GM12892 (cell line): ENCODE data around the gene G3BP1. TPM values are rescaled to one million over a fixed set of nuclear protein-coding genes. Genes with fewer than 3 reads are reported as not detected.
"Not testable (repeated sequence)": the region's sequence is repeated elsewhere in the genome, so short reads cannot be mapped to it uniquely, and the experiment has no call there.

ENCODE experiments used
- DNase-seq: peaks from one replicate; pipeline ENCODE4 v3.0.0; 2011; ENCODE audit not compliant: insufficient read length
- FAIRE-seq: peaks from 2 replicates; lab custom pipeline; 2011; peaks lifted over from hg19 to GRCh38; lab: Jason Lieb, UNC
- POLR2A ChIP-seq: IDR thresholded peaks from 2 replicates; pipeline ENCODE4 v1.6.1; 2011; ENCODE audit warnings: low read depth, low read length, control low read depth
- POLR2AphosphoS5 ChIP-seq: IDR thresholded peaks from 2 replicates; pipeline ENCODE4 v1.6.1; 2011; ENCODE audit warnings: low read depth, low read length, control low read depth
- TAF1 ChIP-seq: IDR thresholded peaks from 2 replicates; pipeline ENCODE4 v1.6.1; 2011; ENCODE audit warnings: low read depth, mild to moderate bottlenecking, control low read depth, low read length, borderline replicate concordance
- polyA plus RNA-seq: library from polyadenylated mRNA; unstranded; fragments of >200 nt; gene quantifications from one replicate; pipeline ENCODE4 v1.2.1, GENCODE V29; 2012; ENCODE audit warnings: missing spikeins, inconsistent platforms; ENCODE audit not compliant: missing spikeins

The G3BP1 gene
- 110 TPM for polyA plus RNA-seq

DNA sequence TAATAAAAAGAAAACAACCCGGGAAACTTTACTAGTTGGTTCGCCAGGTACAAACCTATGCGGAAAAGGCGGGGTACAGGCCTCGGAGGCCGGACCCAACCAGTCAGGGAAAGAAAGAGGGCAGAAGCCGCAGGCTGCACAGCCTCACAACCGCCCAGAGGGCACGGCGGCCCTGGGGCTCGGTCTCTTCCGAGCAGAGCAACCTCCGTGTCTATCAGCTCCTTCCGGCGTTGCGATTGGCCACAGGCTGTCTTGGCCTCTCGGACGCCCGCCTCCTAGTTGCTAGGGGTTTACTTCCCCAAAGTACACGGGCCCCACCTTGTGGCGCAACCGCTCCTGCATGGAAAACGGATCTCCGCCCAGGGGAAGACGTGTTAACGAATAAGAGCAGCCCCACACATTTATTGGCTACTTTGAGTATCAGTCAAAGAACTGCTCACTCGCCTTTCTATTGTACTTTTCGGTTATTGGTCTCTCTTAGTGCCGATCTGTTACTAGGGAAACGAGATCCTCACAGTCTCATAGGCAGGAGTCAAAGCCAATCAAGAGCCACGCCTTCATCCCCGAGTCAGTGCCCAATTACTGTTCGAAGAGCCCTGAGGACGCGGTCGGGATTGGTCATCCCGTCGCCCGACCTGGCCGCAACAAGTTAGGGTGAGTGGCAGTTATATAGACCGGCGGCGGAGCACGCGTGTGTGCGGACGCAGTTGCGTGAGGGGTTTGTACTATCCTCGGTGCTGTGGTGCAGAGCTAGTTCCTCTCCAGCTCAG lies at the start of gene G3BP1:
Gene G3BP1 (plus strand): TSS at position 696 of the 770 bp plus-strand sequence. CDS start 14,667 bp downstream, outside the sequence.
- FAIRE-seq = peak; percentile 100
- DNase-seq = peak; percentile 89
- peak; percentile 95 for TF ChIP-seq TAF1
- peak; percentile 99 for TF ChIP-seq POLR2AphosphoS5
- peak; percentile 98 for TF ChIP-seq POLR2A

DNA sequence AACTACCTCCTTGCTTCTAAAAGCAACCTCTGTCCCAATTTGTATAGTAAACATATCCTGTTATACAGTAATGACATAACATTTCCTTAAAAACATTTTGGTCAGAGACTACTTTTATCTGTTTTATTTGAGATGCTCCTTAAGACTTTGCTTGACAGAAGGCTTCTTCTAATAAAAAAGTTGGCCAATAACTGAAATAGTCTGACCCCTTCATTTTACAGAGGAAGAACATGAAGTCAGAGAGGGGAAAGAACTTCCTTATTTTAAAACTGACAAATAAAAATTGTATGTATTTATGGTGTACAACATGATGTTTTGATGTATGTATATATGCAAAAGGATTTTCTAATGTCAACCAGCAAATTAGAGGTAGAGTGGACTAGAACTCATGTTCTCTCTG lies 49.2 kb upstream of the G3BP1 start:
- TF ChIP-seq TAF1 (no peak), POLR2AphosphoS5 (no peak), POLR2A (no peak)
- no peak for DNase-seq
- FAIRE-seq = peak; percentile 9

DNA sequence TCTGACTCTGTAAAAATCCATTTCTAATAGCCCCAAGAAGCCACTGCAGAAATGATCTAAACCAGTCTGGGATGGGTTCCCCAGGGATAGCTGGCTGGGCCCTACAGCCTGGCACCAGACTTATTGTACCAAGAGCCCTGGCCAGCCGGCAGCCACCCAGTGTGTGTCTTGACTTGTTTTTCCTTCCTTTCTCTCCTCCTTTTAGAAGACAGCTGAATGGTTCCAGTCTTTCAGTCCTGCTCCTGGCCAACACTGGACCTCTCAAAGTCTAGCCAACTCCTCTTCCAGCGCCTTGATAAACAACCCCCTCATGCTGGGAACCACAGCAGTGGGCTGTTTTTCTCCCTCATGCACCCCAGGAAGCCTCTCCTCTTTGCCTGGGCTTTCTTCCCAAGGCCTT lies 47.4 kb upstream of the G3BP1 start:
- TF ChIP-seq POLR2A (no peak), POLR2AphosphoS5 (no peak), TAF1 (no peak)
- FAIRE-seq (no peak), DNase-seq (no peak)

DNA sequence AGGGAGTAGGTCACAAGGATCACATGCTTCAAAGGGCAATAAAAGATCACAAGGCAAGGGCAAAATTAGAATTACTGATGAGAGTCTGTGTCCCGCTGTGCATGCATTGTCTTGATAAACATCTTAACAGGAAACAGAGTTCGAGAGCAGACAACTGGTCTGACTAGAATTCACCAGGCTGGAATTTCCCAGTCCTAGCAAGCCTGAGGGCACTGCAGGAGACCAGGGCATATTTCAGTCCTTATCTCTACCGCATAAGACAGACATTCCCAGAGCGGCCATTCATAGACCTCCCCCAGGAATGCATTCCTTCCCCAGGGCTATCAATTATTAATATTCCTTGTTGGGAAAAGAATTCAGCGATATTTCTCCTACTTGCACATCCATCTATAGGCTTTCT lies 42.2 kb upstream of the G3BP1 start:
- DNase-seq = not testable (repeated sequence)

DNA sequence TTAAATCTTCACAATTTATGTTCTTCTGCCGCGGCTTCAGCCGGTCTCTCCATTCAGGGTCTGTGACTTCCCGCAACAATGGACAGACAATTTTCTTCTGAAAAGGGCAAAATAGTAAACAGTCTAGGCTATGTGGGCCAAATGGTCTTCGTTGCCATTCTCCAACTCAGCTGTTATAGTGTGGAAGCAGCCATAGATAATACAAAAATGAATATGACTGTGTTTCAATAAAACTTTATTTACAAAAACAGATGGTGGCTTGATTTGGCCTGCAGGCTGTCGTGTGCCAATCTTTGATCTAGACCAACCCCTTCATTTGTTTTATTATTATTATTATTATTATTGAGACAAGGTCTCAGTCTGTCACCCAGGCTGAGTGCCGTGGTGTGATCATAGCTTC lies 41.4 kb upstream of the G3BP1 start:
- FAIRE-seq (no peak), DNase-seq (no peak)
- TF ChIP-seq POLR2A = no peak
- TF ChIP-seq POLR2AphosphoS5 = no peak
- TF ChIP-seq TAF1 = no peak

More for the DNA sequence above, 42.2 kb upstream of the G3BP1 start:
- not testable (repeated sequence) for FAIRE-seq

DNA sequence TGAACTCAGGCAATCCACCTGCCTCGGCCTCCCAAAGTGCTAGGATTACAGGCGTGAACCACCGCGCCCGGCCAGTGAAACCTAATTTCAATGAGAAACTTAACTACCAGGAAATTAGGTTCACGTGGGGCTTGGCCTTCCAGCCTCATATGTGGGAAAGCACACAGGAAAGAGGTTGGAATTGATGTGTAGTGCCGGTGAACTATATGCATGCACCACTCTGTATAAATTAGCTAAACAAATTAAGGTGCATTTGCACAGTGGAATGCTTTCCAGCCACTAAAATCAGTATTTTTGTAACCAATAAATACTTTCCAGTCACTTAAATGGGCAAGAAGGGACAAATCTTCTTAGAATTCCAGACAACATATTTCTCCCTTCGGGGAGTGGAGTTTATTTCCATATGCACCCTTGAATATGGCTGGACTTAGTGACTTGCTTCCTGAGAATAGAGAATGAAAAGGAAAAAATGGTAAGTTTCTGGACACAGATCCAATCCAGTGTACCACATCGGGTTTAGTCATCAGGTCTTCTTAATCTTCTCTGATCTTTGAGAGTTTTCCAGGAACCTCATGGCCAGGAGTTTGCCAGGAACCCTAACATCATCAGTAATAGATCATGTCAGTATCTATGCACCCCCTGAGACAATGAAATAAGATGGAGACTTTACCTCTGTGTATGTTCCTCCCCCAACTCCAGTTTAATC lies 38.2 kb upstream of the G3BP1 start:
- TF ChIP-seq TAF1 = no peak
- TF ChIP-seq POLR2AphosphoS5 = no peak
- TF ChIP-seq POLR2A = no peak
- FAIRE-seq (no peak), DNase-seq (no peak)

DNA sequence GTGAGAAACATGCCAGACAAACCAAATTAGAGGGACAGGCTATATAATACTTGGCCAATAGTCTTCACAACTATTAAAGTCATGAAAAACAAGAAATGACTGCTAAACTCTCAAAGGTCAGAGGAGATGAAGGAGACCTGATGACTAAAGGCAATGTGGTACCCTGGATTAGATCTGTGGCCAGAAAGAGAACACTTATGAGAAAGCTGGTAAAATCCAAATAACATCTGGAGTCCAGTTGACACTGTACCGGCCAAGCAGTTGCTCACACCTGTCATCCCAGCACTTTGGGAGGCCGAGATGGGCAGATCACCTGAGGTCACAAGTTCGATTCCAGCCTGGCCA lies 37.7 kb upstream of the G3BP1 start:
- DNase-seq (no peak), FAIRE-seq (no peak)
- TF ChIP-seq POLR2A (no peak), POLR2AphosphoS5 (no peak), TAF1 (no peak)

DNA sequence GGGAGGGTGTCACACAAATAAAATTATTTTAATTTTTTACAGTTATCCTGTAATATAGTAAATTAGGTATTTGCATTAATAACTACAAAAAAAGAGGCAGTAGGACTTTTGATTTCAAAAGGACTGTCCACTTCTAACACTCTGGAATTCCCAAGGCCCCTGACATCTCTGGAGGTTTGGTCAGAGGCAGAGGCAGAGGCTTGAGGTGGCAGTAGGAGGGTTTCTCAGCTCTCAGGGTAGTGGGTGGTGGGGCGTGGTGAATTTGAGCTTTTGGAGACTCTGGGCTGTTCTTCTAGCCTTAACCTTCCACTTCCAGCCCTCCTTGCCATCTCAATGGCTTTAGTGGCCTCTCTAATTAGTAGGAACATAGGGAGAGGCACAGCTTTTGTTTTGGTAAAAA lies 36.1 kb upstream of the G3BP1 start:
- TF ChIP-seq POLR2AphosphoS5 (no peak), TAF1 (no peak), POLR2A (no peak)
- DNase-seq (no peak), FAIRE-seq (no peak)

DNA sequence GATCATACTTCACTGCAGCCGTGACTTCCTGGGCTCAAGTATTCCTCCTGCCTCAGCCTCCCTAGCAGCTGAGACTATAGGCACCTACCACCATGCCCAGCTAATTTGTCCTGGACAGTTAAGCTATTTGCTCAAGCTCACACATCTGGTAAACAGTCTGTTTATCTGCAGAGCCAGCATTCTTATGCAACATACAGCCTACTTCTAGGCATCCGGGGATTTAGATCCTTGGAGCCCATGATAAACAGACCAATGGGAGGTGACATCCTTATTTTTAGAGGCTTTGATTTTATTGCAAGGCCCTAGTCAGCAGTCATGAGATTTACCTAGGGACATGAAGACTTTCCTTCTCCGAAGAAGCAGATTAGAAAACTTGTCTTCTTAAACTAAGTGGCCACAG lies 34.3 kb upstream of the G3BP1 start:
- DNase-seq (no peak), FAIRE-seq (no peak)
- no peak for TF ChIP-seq TAF1
- no peak for TF ChIP-seq POLR2A
- TF ChIP-seq POLR2AphosphoS5 = no peak

DNA sequence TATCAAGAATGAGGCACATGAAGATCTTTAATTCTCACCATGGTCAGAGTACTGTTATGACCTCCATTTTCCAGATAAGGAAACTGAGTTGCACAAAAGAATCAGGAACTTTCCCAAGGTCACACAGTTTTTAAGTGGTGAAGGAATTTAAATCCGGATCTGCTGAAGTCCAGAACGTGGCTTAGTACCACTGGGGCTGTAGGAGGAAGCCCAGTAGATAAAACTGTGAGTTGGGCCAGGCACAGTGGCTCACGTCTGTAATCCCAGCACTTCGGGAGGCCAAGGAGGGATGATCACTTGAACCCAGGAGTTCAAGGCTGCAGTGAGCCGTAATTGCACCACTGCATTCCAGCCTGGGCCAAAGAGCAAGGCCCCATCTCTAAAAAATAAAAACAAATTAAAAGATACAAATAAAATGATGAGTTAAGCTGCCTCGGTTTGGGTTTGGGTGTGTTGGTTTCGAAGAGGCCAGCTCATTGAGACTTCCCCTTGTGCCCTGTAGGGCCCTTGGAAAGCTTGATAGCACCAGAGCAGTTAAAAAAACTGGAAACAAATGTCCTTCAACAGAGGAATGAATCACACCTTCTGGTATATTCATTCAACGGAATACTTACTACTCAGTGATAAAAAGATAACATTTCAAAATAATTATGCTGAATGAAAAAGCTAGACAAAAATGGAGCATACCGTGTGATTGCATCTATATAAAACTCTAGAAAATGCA lies 33.5 kb upstream of the G3BP1 start:
- FAIRE-seq = no peak

DNA sequence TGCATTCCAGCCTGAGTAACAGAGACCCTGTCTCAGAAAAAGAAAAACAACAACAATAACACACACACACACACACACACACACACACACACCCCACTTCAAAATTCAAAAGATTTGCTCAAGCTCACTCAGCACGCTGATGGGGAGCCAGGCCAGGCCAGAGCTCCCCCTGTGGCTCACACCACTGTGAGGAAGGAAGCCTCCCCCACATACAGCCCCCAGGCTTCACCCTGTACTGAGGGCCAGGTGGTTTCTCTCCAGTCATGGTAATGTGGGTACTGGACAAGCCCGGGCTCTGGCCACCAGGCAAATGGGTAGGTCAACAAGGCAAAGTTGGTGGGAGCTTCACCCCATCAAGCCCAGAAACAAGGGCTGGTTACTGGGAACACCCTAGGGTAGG lies 32.4 kb upstream of the G3BP1 start:
- TF ChIP-seq POLR2A = no peak
- TF ChIP-seq POLR2AphosphoS5 = no peak
- TF ChIP-seq TAF1 = no peak
- FAIRE-seq = no peak
- DNase-seq = no peak

More for the DNA sequence above, 33.5 kb upstream of the G3BP1 start:
- no peak for DNase-seq
- TF ChIP-seq POLR2AphosphoS5 (no peak), POLR2A (no peak), TAF1 (no peak)
